Measurements from ENCODE around the gene PC.
"Not testable (repeated sequence)": the region's sequence is repeated elsewhere in the genome, so short reads cannot be mapped to it uniquely, and the experiment has no call there.

The PC gene

GRCh38 chr11:66978717-66979116, 20.5 kb upstream of the PC start:
- no peak for DNase-seq (ENCODE audit: low read depth in 2 of 2)

- no peak for DNase-seq (ENCODE audit: low read depth in 2 of 2)
Measured at GRCh38 chr11:66978229-66978628, 20.0 kb upstream of the PC start.

GRCh38 chr11:66976925-66977324, 18.7 kb upstream of the PC start:
- no peak for DNase-seq (ENCODE audit: low read depth in 2 of 2)

- no peak for DNase-seq (ENCODE audit: low read depth in 2 of 2)
Measured at GRCh38 chr11:66976028-66976467, 17.9 kb upstream of the PC start.

GRCh38 chr11:66975405-66976027, 17.3 kb upstream of the PC start:
- DNase-seq (ENCODE audit: low read depth in 2 of 2): no peak

- no peak for DNase-seq (ENCODE audit: low read depth in 2 of 2)
Measured at GRCh38 chr11:66974724-66975404, 16.7 kb upstream of the PC start, which contains the start of gene C11orf86. C11orf86 (plus strand) TSS chr11:66975304; CDS start chr11:66975363, 59 bp downstream.

- no peak for DNase-seq (ENCODE audit: low read depth in 2 of 2)
Measured at GRCh38 chr11:66973956-66974580, 15.9 kb upstream of the PC start.

- no peak for DNase-seq (ENCODE audit: low read depth in 2 of 2)
Measured at GRCh38 chr11:66971488-66971887, 13.3 kb upstream of the PC start.

GRCh38 chr11:66970807-66971442, 12.7 kb upstream of the PC start:
- peak in 1 of 2 donors; percentile 31 for DNase-seq (ENCODE audit: low read depth in 2 of 2)

- DNase-seq (ENCODE audit: low read depth in 2 of 2): no peak
Measured at GRCh38 chr11:66970371-66970806, 12.2 kb upstream of the PC start.

- DNase-seq (ENCODE audit: low read depth in 2 of 2): no peak
Measured at GRCh38 chr11:66969584-66970225, 11.5 kb upstream of the PC start.

GRCh38 chr11:66967670-66968425, 9.7 kb upstream of the PC start:
- DNase-seq (ENCODE audit: low read depth in 2 of 2): no peak

GRCh38 chr11:66966351-66966750, 8.2 kb upstream of the PC start:
- no peak for DNase-seq (ENCODE audit: low read depth in 2 of 2)

GRCh38 chr11:66964495-66964894, 6.3 kb upstream of the PC start:
- DNase-seq (ENCODE audit: low read depth in 2 of 2): no peak

- DNase-seq (ENCODE audit: low read depth in 2 of 2): no peak
Measured at GRCh38 chr11:66962801-66963200, 4.6 kb upstream of the PC start.

GRCh38 chr11:66962247-66962646, 4.1 kb upstream of the PC start:
- DNase-seq (ENCODE audit: low read depth in 2 of 2): no peak

GRCh38 chr11:66961691-66962213, 3.6 kb upstream of the PC start:
- not testable (repeated sequence) for DNase-seq (ENCODE audit: low read depth in 2 of 2)

- DNase-seq (ENCODE audit: low read depth in 2 of 2): no peak
Measured at GRCh38 chr11:66958956-66959274, 732 bp upstream of the PC start.

- DNase-seq (ENCODE audit: low read depth in 2 of 2): no peak
Measured at GRCh38 chr11:66957971-66958231, 282 bp downstream of the PC start.

GRCh38 chr11:66956689-66957290, 1.4 kb downstream of the PC start:
- no peak for DNase-seq (ENCODE audit: low read depth in 2 of 2)
